Activated naive CD8-positive, alpha-beta T cell treated with anti-CD3 and anti-CD28 coated beads, Interleukin-2, amount 10 ng/mL, durations not matched to agents 7 days and 5 days (primary cell): ENCODE measurements around the gene RHOH. TPM values are rescaled to one million over a fixed set of nuclear protein-coding genes. Genes with fewer than 3 reads are reported as not detected.

ENCODE experiments used
- ATAC-seq: fragments of 150-1000 bp; cut with Tn5 transposase; one replicate; pipeline ENCODE4 v1.10.0; 2021; ENCODE audit warnings: low read depth, moderate library complexity
- POLR2A ChIA-PET: fragments of 350-600 bp; sonication (Branson Sonifier 250); formaldehyde crosslinking; loops from one replicate; lab custom pipeline; 2021; ENCODE audit warnings: antibody characterized with exemption; lab: Charles Lee
- DNase-seq: peaks from one replicate; pipeline ENCODE4 v3.0.0; 2021
- H3K27ac Mint-ChIP-seq: one replicate; pipeline ENCODE4 v1.8.0; 2022; ENCODE audit warnings: mild to moderate bottlenecking, mixed read lengths
- H3K27me3 Mint-ChIP-seq: one replicate; pipeline ENCODE4 v1.8.0; 2022; ENCODE audit warnings: mild to moderate bottlenecking, moderate library complexity, mixed read lengths
- H3K36me3 Mint-ChIP-seq: one replicate; pipeline ENCODE4 v1.8.0; 2021; ENCODE audit warnings: mild to moderate bottlenecking, mixed read lengths
- H3K4me1 Mint-ChIP-seq: one replicate; pipeline ENCODE4 v1.8.0; 2021; ENCODE audit warnings: mixed read lengths
- H3K4me3 Mint-ChIP-seq: one replicate; pipeline ENCODE4 v1.8.0; 2022; ENCODE audit warnings: mild to moderate bottlenecking, moderate library complexity, mixed read lengths
- H3K9me3 Mint-ChIP-seq: one replicate; pipeline ENCODE4 v1.8.0; 2021; ENCODE audit warnings: mixed read lengths
- total RNA-seq, 2 experiments: library from RNA; stranded (reverse); gene quantifications; one replicate each; pipeline ENCODE4 v1.2.3, GENCODE V29; 2021

The RHOH gene
- total RNA-seq, 2 experiments from 2014 or later = 187 to 190 TPM

GRCh38 chr4:40178672-40179071, 18.2 kb upstream of the RHOH start:
- Mint-ChIP-seq H3K4me1 (peaks cover 29% of the 10 kb centered on the region), H3K4me3 (no peak overlapping the region), H3K27me3 (no peaks in the 10 kb centered on the region), H3K36me3 (peaks cover 4% of the 10 kb centered on the region), H3K9me3 (no peaks in the 10 kb centered on the region), H3K27ac (no peak overlapping the region)
- DNase-seq (no peak), ATAC-seq (no peak)
- POLR2A ChIA-PET = no interaction called here

DNA sequence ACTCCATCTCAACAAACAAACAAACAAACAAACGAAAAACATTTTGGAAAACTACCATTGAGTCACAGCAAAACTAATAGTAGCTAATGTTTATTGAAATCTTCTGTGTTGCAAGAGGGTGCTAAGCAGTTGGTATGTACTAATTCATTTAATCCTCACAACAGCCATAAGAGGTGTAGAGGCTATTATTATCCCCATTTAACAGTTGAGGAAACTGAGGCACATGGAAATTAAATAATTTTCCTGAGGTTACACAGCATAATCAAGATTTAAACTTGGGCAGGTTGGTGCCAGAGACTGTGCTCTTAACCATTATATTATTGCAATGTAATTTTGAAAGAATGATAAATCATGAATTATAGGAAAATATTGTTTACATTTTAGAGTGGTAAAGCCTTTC, 17.5 kb upstream of the RHOH start:
- Mint-ChIP-seq H3K9me3 (no peaks in the 10 kb centered on the region), H3K27ac (no peak overlapping the region), H3K27me3 (no peaks in the 10 kb centered on the region), H3K36me3 (peaks cover 4% of the 10 kb centered on the region), H3K4me3 (no peak overlapping the region), H3K4me1 (peaks cover 28% of the 10 kb centered on the region)
- DNase-seq (no peak), ATAC-seq (no peak)
- POLR2A ChIA-PET = no interaction called here

DNA sequence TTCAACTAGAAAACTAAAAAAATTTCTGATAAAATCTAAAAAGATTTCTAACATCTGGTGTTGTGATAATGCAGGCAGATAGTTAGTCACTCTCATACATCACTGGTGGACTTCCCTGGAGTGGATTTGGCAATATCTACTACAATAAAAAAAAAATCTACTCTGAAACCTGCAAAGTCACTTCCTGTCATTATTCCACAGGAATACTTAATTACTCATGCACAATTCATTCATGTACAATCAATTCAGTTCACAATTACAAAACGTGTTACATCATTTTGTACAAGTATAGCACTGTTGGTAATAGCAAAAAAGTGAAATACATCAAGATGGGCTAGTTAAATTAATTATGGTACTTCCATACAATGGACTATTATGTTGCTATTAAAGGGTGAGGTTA, 16.5 kb upstream of the RHOH start:
- H3K4me3 Mint-ChIP-seq = no peak overlapping the region
- H3K36me3 Mint-ChIP-seq = peaks cover 4% of the 10 kb centered on the region
- no peaks in the 10 kb centered on the region for H3K27me3 Mint-ChIP-seq
- DNase-seq = no peak
- POLR2A ChIA-PET = no interaction called here
- H3K4me1 Mint-ChIP-seq = peaks cover 29% of the 10 kb centered on the region
- H3K27ac Mint-ChIP-seq = no peak overlapping the region
- ATAC-seq = no peak
- no peaks in the 10 kb centered on the region for H3K9me3 Mint-ChIP-seq

DNA sequence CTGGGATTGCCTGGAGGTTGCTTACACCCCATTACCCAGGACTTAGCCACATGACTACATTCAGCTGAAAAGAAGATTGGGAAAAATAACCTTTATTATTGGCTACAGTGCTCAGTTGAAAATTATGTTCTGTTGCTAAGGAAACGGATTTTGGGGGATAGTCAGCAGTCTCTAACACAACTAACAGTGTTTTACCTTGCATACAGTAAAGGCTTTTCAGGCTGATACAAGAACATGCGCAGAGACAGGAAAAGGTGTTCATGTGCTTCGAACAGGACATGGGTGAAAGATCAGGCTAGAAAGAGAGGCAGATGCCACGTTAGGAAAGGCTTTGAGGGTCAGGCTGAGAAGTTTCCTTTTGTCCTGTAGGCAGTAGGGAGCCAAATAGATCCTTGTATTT, 14.8 kb upstream of the RHOH start:
- H3K9me3 Mint-ChIP-seq = no peaks in the 10 kb centered on the region
- H3K27ac Mint-ChIP-seq = no peak overlapping the region
- ATAC-seq = no peak
- H3K4me3 Mint-ChIP-seq = no peak overlapping the region
- POLR2A ChIA-PET = interaction anchor here (0.5 to 11.8 kb wide), 4 partner anchors 9 to 33 kb away, joined by 3 to 146 read pairs (median 4); partner anchors contain the start of gene RHOH
- no peak for DNase-seq
- no peaks in the 10 kb centered on the region for H3K27me3 Mint-ChIP-seq
- H3K36me3 Mint-ChIP-seq = peaks cover 7% of the 10 kb centered on the region
- H3K4me1 Mint-ChIP-seq = peaks cover 41% of the 10 kb centered on the region

DNA sequence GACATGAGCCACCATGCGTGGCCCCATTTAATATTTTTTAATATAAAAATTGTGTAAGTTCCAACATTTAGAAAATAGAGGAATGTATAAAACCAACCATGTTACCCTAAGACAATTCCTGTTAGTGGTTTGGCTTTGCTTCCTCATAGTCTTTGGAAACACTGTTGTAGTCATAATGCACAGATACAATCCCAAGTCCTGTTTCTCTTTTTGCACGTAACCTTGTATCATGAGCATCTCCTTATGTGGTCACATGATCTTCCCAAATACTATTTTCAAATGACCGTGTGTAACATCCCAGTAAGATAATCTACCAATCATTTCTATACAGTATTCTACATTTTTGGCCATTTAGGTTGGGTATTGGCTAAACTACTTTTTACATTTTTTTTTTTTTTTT, 13.9 kb upstream of the RHOH start:
- POLR2A ChIA-PET = interaction anchor here (0.9 to 11.8 kb wide), 3 partner anchors 10 to 31 kb away, joined by 3 to 146 read pairs (median 6); partner anchors contain the start of gene RHOH
- ATAC-seq = no peak

DNA sequence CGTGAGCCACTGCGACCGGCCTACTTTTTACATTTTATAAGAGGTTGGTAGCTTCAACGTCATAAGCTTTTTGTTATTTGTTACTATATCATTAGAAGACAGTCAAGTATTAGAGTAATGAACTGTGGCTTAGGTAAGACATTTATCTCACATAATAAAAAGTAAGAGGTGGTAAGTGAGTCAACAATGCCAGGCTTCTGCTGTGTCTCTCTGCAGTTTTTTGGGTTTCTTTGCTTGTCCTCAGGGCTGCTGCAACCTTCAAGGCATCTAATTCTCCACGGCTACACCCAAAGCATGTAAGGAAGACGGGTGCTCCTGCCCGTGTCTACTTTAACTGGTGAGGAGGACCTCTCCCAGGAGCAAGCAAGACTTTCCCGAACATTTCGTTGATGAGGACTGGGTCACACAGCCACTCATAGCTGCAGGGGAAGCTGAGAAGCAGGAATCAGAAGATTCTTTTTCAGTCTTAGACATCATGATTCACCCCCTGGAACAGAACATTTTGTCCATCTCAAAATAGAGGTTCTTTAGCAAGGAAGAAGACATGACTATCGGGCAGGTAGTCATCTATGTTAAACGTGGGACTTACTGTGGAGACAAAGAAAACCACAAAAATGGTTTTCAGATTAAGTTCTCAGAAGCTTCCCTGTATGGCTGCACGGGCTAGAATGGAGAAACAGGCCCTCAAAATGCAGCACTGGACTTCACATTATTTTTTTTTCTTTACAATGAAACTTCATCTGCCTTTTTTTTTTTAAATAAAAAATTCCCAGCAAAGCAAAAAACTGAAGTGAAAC, 13.0 kb upstream of the RHOH start:
- H3K4me3 Mint-ChIP-seq = peak overlapping the region; percentile 59
- POLR2A ChIA-PET = interaction anchor here (0.8 to 11.8 kb wide), 5 partner anchors 10 to 30 kb away, joined by 4 to 146 read pairs (median 6); partner anchors contain the start of gene RHOH
- no peaks in the 10 kb centered on the region for H3K9me3 Mint-ChIP-seq
- DNase-seq (no peak), ATAC-seq (peak; percentile 80)
- H3K27me3 Mint-ChIP-seq = no peaks in the 10 kb centered on the region
- peaks cover 11% of the 10 kb centered on the region for H3K36me3 Mint-ChIP-seq
- peaks cover 45% of the 10 kb centered on the region for H3K4me1 Mint-ChIP-seq
- peak overlapping the region; percentile 79 for H3K27ac Mint-ChIP-seq

More for the DNA sequence above, 13.9 kb upstream of the RHOH start:
- Mint-ChIP-seq H3K9me3 (no peaks in the 10 kb centered on the region), H3K4me3 (no peak overlapping the region), H3K27me3 (no peaks in the 10 kb centered on the region), H3K27ac (no peak overlapping the region), H3K4me1 (peaks cover 47% of the 10 kb centered on the region), H3K36me3 (peaks cover 11% of the 10 kb centered on the region)
- no peak for DNase-seq

DNA sequence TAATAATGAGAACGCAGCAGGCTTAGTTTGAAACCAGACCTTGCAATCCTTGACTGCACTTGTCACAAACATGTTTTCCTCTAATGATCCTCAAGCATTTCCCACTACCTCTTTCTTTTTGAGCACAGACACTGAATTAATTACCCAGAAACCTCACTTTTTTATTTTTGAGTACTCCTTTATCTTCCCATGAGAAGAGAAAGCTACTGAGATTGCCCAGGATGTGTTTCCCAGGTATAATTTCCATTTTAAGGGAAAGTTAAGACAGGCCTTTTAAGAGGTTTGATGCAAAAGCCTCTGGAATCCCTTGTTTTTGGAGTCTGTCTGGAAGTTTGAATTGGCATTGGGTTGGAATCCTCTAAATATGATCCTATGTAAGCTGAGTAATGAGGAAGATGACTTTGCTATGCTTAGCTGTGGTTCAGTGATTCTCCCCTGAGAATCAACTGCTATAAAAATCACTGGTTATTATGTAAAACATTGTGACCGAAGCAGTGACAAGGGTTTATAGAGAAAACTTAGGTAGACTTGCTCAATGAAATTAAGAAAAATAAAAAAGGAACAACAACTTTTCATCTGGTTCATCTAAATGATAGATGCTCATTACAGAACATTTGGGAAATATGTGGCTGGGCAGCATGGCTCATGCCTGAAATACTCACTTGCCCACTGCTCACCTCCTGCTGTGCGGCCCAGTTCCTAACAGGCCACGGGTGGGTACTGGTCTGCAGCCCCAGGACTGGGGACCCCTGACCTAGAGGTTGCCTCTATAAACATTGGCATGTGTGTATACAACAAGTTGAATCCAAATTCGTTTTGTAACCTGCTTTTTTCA, 10.8 kb upstream of the RHOH start:
- Mint-ChIP-seq H3K4me1 (peaks cover 59% of the 10 kb centered on the region), H3K27ac (no peak overlapping the region), H3K27me3 (no peaks in the 10 kb centered on the region), H3K4me3 (no peak overlapping the region), H3K9me3 (no peaks in the 10 kb centered on the region), H3K36me3 (peaks cover 12% of the 10 kb centered on the region)
- ATAC-seq (no peak), DNase-seq (no peak)
- POLR2A ChIA-PET = interaction anchor here (1.1 to 11.8 kb wide), 4 partner anchors 11 to 130 kb away, joined by 3 to 146 read pairs (median 4); partner anchors contain the start of gene RHOH

GRCh38 chr4:40186665-40187014, 10.2 kb upstream of the RHOH start:
- Mint-ChIP-seq H3K27me3 (no peaks in the 10 kb centered on the region), H3K4me1 (peaks cover 63% of the 10 kb centered on the region), H3K36me3 (peaks cover 10% of the 10 kb centered on the region), H3K4me3 (no peak overlapping the region), H3K27ac (no peak overlapping the region), H3K9me3 (no peaks in the 10 kb centered on the region)
- DNase-seq (no peak), ATAC-seq (no peak)
- POLR2A ChIA-PET = interaction anchor here (0.6 to 11.8 kb wide), 3 partner anchors 11 to 130 kb away, joined by 3 to 146 read pairs (median 4); partner anchors contain the start of gene RHOH

- Mint-ChIP-seq H3K27ac (no peak overlapping the region), H3K4me1 (peaks cover 63% of the 10 kb centered on the region), H3K27me3 (no peaks in the 10 kb centered on the region), H3K9me3 (no peaks in the 10 kb centered on the region), H3K4me3 (no peak overlapping the region), H3K36me3 (peaks cover 10% of the 10 kb centered on the region)
- ATAC-seq (no peak), DNase-seq (no peak)
- POLR2A ChIA-PET = interaction anchor here (0.6 to 11.8 kb wide), 3 partner anchors 10 to 129 kb away, joined by 3 to 146 read pairs (median 4); partner anchors contain the start of gene RHOH
Measured at GRCh38 chr4:40187386-40187906, 9.4 kb upstream of the RHOH start.

- ATAC-seq (no peak), DNase-seq (no peak)
- Mint-ChIP-seq H3K36me3 (peaks cover 13% of the 10 kb centered on the region), H3K4me1 (peaks cover 68% of the 10 kb centered on the region), H3K27me3 (no peaks in the 10 kb centered on the region), H3K27ac (peak overlapping the region; percentile 97), H3K4me3 (peak overlapping the region; percentile 93), H3K9me3 (no peaks in the 10 kb centered on the region)
- POLR2A ChIA-PET = interaction anchor here (0.6 to 11.8 kb wide), 9 partner anchors 7 to 133 kb away, joined by 4 to 146 read pairs (median 13); partner anchors contain the start of genes N4BP2 and RHOH
Measured at GRCh38 chr4:40190019-40190418, 6.8 kb upstream of the RHOH start.

GRCh38 chr4:40190465-40190864, 6.4 kb upstream of the RHOH start:
- POLR2A ChIA-PET = interaction anchor here (0.6 to 11.8 kb wide), 13 partner anchors 7 to 493 kb away, joined by 3 to 146 read pairs (median 13); partner anchors contain the start of genes N4BP2, RHOH and UBE2K
- Mint-ChIP-seq H3K9me3 (no peaks in the 10 kb centered on the region), H3K27me3 (no peaks in the 10 kb centered on the region), H3K4me1 (peaks cover 71% of the 10 kb centered on the region), H3K36me3 (peaks cover 13% of the 10 kb centered on the region), H3K4me3 (peak overlapping the region; percentile 93), H3K27ac (peak overlapping the region; percentile 97)
- DNase-seq (no peak), ATAC-seq (no peak)

GRCh38 chr4:40190880-40191815, 5.7 kb upstream of the RHOH start:
- H3K9me3 Mint-ChIP-seq = no peaks in the 10 kb centered on the region
- peaks cover 73% of the 10 kb centered on the region for H3K4me1 Mint-ChIP-seq
- POLR2A ChIA-PET = interaction anchor here (0.6 to 11.8 kb wide), 17 partner anchors 6 to 493 kb away, joined by 3 to 146 read pairs (median 10); partner anchors contain the start of genes N4BP2, RHOH and UBE2K
- H3K4me3 Mint-ChIP-seq = peak overlapping the region; percentile 93
- DNase-seq (peak; percentile 41), ATAC-seq (peak; percentile 11)
- peak overlapping the region; percentile 97 for H3K27ac Mint-ChIP-seq
- no peaks in the 10 kb centered on the region for H3K27me3 Mint-ChIP-seq
- peaks cover 13% of the 10 kb centered on the region for H3K36me3 Mint-ChIP-seq
